C1 segment of cervical spinal cord (tissue), 14 donors: ENCODE measurements around the gene HOGA1.
"Not testable (repeated sequence)": the region's sequence is repeated elsewhere in the genome, so short reads cannot be mapped to it uniquely, and the experiment has no call there.

Experiments used
- DNase-seq, 14 donors: peaks; one replicate each; lab custom pipeline; 2025; lab: John Stamatoyannopoulos, UW

Gene HOGA1

DNA sequence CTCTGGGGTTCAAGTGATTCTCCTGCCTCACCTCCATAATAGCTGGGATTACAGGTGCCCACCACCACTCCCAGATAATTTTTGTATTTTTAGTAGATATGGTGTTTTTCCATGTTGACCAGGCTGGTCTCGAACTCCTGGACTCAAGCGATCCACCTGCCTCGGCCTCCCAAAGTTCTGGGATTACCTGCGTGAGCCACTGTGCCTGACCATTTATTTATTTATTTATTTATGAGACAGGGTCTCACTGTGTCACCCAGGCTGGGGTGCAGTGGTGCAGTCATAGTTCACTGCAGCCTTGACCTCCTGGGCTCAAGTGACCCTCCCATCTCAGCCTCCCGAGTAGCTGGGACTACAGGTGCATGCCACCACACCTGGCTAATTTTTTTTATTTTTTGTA, 29.9 kb upstream of the HOGA1 start:
- DNase-seq: not testable (repeated sequence)

DNA sequence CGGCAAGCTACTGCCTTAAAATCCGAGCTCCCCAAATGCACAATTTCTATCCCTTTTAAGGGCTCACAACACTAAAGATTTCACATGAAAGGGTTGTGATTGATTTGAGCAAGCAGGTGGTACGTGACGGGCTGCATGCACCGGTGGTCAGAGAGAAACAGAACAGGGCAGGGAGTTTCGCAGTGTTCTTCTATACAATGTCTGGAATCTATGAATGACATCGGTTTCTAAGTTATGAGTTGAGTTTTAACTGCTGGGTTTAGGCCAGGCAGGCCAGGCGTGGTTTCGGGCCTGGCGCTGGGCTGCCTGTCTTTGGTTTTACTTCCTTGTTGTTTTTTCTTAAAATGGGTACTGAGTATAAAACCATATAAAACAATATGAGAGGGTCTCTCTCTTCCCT, 28.6 kb upstream of the HOGA1 start:
- not testable (repeated sequence) for DNase-seq

DNA sequence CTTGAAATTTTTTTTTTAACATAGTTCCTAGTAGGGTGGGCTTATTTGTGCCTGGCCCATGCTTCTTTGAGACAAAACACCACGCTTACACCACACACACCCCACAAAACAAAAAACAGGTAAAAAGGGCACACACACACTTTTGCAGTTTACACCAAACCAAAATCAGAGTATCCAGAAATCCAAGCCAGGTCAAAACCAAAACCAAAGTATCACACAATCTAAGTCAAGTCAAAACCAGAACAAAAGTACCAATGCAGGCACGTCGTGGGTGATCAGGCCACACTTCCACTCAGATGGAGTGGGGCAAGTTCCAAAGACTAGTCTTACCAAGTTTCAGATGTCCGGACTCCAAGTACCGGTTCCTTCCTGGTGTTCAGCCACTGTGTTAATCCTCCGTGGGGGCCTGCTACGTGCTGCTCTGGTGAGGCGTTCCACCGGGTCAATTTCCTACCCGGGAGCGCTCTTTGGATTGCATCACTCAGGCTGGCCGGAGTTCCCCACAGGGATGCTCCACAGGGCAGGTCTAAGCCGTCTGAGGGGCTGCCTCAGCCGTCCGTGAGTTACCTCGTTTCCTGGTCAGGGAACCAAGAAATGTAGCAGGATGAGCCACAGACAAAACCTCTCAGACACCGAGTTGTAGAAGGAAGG, 23.3 kb upstream of the HOGA1 start:
- DNase-seq: not testable (repeated sequence)

DNA sequence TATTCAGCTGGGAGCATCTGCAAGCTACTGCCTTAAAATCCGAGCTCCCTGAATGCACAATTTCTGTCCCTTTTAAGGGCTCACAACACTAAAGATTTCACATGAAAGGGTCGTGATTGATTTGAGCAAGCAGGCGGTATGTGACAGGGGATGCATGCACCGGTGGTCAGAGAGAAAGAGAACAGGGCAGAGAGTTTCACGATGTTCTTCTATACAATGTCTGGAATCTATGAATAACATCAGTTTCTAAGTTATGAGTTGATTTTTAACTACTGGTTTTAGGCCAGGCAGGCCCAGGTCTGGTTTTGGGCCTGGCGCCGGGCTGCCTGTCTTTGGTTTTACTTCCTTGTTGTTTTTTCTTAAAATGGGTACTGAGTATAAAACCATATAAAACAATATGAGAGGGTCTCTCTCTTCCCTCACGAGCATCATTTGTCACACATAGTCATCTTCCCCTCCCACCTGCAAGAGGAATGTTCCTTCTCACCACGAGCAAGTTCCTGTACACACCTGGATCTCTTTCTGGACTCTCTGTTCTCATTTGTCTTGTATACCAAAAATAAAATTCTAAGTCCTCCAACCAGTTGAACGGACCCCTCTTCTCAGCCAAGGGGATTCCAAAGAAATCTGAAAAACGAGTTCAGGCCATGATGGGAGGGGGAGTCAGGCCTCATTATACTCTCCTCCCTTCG, 22.7 kb upstream of the HOGA1 start:
- DNase-seq: not testable (repeated sequence)

DNA sequence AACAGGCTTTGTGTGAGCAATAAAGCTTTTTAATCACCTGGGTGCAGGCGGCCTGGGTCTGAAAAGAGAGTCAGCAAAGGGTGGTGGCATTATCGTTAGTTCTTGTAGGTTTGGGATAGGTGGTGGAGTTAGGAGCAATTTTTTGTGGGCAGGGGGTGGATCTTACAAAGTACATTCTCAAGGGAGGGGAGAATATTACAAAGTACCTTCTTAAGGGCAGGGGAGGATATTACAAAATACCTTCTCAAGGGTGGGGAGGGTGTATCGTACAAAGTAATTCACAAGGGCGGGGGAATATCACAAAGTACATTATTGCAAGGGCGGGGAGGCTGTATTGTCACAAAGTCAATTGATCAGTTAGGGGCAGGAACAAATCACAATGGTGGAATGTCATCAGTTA, 21.9 kb upstream of the HOGA1 start:
- DNase-seq: not testable (repeated sequence)

DNA sequence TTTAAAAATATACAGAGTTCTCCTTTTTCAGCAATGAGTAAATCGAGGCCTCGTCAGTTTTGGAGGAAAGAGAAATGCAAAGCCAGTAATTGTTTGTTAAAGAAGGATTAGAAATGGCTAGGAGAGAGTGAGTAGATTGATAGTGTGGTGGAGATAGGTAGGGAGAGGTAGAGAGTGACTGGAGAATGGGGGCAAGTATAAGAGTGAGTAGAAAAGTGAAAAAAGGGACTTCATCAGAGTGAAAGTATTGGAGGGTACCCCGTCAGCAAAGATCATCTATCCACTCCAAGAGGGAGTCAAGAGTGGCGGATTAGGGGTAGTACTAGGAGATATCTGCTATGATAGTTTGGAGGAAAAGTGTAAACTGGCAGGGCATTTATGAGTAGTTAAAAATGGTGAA, 20.9 kb upstream of the HOGA1 start:
- DNase-seq: no peak

DNA sequence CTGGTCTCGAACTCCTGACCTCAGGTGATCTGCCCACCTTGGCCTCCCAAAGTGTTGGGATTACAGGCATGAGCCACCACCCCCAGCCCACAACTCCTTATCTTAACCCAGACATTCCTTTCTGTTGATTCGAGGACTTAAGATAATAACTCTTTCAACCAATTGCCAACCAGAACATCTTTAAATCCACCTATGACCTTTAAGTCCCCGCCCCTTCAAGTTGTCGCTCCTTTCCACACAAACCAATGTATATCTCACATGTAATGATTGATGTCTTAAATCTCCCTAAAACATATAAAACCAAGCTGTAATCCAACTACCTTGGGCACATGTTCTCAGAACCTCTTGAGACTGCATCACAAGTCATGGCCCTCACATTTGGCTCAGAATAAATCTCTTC, 19.4 kb upstream of the HOGA1 start:
- no peak for DNase-seq

DNA sequence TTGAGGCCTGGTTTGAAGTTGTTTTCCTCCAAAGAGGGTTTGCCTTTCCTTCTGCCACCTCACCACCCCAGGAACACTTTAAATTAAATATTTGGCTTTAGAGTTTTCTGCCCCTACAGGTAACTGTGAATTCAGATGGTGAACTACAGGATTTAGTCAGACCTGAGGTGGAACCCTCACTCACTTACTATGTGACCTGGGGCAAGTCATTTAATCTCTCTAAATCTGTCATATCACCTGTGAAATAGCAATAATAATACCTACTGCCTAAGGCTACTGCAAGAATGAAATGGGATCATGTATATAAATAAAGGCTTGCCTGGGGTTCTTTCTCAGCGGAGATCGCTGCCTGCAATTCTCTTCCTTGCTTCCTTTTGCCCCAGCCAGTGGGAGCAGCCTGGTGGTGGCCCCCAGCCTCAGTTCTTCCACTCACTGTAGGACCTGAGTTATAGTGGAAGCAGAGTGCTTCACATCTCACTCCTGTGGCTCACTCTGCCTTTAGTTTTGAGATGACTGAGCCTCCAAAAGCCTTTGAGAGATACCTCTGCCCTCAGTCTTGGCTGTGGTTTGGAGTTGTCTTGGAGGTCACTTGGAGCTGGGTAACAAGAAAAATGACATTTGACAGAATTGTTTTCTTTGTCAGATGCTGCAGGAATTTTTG, 17.7 kb upstream of the HOGA1 start:
- DNase-seq: no peak

DNA sequence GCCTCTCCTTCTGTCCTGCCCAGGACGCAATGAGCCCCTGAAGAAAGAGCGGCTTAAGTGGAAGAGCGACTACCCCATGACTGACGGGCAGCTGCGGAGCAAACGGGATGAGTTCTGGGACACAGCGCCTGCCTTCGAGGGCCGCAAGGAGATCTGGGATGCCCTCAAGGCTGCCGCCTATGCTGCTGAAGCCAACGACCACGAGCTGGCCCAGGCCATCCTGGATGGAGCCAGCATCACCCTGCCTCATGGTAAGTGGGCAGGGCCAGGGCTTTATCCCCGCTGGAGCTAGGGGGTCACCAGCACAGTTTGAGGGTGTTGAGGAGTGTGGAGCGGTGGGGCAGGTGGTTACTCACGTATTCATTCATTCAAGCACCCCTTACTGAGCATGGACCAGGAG, 16.3 kb upstream of the HOGA1 start:
- DNase-seq: no peak

DNA sequence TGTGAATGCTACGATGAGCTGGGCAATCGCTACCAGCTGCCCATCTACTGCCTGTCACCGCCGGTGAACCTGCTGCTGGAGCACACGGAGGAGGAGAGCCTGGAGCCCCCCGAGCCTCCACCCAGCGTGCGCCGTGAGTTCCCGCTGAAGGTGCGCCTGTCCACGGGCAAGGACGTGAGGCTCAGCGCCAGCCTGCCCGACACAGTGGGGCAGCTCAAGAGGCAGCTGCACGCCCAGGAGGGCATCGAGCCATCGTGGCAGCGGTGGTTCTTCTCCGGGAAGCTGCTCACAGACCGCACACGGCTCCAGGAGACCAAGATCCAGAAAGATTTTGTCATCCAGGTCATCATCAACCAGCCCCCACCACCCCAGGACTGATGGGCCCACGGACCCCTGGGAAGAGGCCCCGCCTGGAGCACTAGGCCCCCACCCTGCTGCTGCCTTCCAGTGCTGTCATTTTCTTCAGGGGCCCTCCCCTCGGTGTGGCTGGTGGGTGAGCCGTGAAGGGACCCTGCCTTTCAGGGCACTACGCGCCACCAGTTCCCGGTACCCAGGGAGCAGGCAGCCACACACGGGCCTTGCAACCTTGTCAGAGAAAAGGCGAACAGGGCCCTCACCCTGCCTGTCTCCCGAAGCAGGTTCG, 13.9 kb upstream of the HOGA1 start:
- peak in 1 of 14 donors; percentile 60 for DNase-seq

DNA sequence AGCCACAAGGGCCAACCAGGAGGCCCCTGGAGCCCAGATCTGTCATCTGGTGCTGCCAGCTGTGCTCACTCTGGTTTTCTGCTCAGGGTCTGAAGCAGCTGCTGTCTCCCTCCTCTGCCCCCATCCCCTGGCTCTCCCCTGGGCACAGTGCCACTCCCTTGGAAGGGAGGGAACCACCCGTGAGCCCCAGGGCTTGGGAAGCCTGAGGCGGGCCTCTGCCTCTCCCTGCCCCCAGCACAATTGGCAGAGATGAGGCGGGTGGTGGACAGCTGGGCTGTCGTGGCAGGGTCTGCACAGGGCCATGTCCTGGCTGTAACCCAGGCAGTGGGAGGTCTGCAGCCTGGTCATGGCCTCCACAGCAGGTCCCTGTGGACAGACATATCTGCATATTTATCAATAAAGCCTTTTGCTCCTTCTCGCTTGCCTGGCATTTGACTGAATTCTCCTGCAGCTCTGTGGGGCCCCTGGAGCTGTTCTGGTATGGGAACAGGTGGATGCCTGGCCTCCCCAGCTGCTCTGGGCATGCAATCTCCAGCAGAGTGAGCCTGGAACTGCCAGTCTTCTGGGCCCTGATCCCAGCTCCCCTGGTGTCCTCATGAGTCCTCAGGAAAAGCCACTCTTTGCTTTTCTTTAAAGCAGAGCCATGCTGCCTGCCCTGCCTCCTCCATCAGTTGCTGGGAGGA, 13.3 kb upstream of the HOGA1 start:
- peak in 5 of 14 donors; percentile 31 to 93 (median 40) for DNase-seq

DNA sequence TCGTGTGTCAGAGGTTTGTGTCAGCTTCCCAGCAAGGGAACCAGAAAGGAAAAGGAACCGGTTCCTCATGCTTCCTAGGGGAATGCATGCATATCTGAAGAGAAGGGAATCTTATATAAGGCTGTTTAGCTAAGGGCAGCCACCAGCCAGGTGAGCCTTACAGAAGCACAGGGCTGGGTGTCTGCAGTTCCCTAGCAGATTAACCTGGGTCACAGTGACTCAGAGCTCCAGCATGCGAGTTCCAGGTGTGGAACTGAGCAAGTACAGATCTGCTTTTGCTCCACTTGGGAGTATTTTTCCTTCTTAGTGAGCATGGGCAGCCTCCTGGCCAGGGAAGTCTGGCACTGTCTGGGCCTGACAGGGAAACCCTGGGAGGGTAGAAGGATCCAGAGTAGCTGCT, 12.6 kb upstream of the HOGA1 start:
- peak in 1 of 14 donors; percentile 50 for DNase-seq

DNA sequence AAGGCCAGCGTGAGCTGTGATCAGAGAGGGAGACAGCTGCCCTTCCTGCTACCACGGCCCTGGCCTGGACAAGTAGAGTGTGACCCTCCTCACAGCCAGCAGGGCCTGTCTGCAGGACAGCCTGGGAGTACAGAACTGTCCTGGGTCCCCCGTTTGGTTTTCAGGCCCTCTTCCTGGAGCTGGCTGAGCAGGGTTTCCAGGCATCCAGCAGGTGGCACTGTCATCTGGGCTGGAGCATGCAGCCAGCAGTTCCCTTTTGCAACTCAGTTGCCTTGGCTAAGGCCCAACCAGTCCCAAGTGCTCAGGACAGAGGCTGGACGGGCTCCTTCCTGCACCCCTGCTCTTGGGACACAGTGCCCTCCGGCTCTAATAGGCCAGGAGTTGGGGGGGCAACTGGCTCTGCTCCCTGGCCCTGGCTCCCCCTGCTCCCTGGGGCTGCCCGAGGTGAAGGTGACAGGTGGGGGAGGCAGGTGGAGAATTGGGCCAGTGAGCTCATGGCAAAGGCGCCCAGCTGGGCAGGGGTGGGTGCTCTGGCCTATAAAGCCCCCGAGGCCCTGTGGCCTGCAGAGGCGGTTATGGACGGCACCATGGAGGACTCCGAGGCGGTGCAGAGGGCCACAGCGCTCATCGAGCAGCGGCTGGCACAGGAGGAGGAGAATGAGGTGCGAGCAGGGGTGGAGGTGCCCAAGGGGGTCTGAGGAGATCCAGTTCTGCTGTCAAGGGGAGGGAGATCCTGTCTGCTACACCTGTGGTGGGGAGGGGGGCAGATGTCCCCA, 11.8 kb upstream of the HOGA1 start, which contains the start of gene ANKRD2:
Gene ANKRD2, plus strand, starts transcription at position 566 of the 776 bp plus-strand sequence. Its CDS starts 10 bp downstream, at position 576.
- DNase-seq: peak in 10 of 14 donors; percentile 33 to 69 (median 56)

DNA sequence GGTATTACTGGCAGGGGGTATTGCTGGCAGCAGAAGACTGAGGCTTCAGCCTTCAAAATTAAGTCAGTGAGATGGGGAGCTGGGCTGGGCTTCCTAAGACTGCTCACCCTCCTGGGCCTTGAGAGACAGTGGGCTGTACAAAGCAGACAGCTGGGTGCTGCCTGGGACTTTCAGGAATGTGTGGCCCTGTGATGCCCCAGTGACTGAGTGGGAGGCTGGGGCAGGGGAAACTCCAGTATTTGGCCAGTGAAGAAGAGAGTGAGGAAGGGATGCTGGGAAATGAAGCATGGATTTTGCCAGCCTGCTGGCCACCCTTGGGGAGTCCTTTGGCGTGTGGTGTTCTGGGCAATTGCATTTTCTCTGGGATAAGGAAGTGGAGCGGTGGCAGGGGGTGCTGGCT, 11.2 kb upstream of the HOGA1 start:
- no peak for DNase-seq

DNA sequence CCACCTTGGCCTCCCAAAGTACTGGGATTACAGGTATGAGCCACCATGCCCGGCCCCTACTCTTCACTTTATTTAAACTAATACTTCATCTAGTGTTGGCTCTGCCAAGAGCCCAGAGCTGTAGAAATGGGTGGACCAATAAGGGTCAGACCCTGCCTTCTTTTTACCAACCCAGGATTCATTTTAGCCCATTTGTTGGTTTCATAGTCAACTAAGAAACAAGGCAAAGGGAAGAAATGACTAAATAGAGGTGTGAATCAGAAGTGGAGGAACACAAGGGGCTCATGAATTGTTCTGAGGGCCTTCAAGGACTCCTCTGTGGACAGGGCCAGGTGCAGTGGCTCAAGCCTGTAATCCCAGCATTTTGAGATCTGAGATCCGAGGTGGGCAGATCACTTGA, 10.5 kb upstream of the HOGA1 start:
- no peak for DNase-seq

DNA sequence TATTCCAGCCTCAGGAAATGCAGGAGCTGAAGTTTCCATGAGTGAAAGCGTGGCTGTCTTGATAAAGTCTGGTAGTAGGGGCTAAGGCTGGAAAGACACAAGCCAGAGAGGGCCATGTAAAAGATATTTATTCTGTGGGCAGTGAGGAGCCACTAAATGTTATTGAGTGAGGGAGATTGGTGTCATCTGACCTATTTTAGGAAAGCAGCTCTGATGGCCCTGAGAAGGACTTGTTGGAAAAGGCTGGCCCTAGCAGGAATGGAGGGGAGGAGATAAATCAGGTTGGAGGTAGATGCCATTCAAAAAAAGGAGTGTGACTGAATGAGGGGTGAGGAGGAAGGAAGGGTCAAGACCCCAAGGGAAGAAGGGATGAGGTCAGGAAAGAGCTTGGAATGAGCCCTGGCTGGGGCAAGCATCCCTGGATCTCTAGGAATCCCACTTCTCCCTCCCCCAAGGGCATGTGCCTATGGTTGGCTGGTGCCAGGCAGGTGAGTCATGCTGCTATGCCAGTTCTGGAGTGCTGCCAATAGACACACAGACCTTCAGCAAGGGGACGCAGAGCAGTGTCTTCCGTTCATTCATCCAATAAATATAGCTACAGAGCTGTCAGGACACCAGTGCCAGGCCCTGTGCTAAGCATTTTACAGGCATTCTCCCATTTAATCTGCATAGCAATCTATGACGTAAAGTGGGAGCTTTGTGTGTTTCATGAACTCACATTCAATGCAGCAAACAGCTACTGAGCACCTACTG, 9.6 kb upstream of the HOGA1 start:
- DNase-seq: peak in 2 of 14 donors; percentile 15 to 93

DNA sequence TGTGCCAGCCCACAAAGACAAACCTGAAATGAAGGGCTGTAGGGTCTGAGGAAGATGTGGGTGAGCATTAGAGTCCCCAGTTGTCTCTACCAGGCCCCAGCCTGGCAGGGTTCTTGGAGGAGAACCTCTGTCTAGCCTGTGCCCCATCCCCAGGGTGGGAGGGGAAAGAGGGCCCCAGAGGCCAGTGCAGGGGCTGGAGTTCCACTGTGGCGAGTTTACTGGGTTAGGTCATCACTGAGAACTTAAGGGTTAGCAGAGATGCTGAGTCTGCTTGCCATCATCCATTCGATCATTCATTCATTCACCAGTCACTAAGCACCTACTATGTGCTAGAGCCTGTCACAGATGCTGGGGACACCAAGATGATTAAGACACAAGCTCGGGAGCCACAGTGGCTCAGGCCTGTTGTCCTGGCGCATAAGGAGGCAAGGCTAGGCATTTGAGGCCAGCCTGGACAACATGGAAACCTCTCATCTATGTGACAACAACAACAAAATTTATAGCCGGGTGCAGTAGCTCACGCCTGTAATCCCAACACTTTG, 9.0 kb upstream of the HOGA1 start:
- no peak for DNase-seq

DNA sequence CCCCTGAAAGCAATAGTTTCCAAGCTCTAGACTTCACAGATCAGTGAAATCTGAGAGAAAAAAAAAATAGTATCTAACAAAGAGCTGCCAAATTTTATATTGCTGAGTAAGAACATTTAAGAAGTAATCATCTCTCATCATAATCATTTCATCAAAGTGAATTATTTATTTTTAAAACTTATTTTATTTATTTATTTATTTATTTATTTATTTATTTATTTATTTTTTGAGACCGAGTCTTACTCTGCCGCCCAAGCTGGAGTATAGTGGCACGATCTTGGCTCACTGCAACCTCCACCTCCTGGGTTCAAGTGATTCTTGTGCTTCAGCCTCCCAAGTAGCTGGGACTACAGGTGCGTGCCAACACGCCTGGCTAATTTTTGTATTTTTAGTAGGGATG, 7.7 kb upstream of the HOGA1 start:
- not testable (repeated sequence) for DNase-seq

DNA sequence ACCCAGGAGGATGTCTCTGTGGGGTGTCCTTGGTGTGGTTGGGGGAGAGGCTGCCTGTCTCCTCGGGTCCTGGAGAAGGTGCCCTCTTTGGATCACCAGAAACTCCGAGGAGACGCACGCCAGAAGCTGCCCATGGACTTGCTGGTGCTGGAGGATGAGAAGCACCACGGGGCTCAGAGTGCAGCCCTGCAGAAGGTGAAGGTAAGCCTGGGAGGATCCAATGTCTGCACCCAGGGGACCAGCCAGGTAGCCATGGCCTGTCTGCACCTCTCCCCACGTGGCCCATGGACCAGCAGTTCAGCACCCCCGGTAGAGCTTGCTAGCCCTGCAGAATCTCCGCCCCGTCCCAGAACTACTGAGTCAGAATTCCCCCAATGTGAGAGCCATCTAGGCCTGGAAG, 6.5 kb upstream of the HOGA1 start:
- no peak for DNase-seq
